ENCODE results near the gene ACOXL.

The ACOXL gene

DNA sequence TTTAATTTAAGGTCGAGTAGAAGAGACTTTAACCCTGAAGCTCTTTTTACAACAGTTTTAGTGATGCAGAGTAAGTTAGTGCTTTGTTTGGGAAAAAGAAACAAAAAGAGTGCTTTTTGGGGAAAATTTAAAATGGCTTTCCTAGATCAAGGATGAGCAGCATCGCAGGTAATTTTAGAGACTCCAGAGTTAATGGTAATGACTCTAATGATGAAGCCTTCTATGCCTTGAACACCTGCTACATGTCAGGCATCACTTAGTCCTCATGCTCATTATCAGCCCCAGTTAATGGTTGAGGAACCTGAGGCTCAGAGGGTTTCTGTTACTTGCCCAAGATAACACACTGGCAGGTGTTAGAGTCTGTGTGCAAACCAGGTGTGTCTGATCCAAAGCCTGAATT is 167.8 kb downstream of the ACOXL start:
- DNase-seq = no peak
- no peak for TF ChIP-seq GATA1 (IDR thresholded peaks at IDR 0.05; ENCODE audit: low read depth, low read length)
- TF ChIP-seq POLR2A (IDR thresholded peaks at IDR 0.05; ENCODE audit: low read length) = no peak

DNA sequence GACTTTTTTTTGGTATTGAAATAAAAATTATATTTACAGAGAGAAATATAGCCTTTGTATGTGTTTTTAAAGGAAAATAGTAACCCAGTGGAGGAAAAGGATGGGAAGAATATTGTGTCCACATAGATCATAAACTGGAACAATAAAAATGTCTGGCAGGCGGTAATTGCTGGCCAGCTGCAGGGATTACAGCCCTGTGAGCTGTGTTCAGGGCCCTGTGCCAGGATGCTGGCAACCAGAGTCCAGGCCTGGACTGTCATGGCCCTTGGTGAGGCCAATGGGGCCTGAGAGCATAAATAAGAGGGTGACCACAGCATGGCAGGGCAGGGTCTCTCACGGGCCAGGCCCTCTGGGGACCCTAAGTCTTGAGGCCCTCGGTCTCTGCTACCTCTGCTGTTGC is 171.2 kb downstream of the ACOXL start:
- no peak for TF ChIP-seq POLR2A (IDR thresholded peaks at IDR 0.05; ENCODE audit: low read length)
- no peak for TF ChIP-seq GATA1 (IDR thresholded peaks at IDR 0.05; ENCODE audit: low read depth, low read length)
- DNase-seq = no peak

DNA sequence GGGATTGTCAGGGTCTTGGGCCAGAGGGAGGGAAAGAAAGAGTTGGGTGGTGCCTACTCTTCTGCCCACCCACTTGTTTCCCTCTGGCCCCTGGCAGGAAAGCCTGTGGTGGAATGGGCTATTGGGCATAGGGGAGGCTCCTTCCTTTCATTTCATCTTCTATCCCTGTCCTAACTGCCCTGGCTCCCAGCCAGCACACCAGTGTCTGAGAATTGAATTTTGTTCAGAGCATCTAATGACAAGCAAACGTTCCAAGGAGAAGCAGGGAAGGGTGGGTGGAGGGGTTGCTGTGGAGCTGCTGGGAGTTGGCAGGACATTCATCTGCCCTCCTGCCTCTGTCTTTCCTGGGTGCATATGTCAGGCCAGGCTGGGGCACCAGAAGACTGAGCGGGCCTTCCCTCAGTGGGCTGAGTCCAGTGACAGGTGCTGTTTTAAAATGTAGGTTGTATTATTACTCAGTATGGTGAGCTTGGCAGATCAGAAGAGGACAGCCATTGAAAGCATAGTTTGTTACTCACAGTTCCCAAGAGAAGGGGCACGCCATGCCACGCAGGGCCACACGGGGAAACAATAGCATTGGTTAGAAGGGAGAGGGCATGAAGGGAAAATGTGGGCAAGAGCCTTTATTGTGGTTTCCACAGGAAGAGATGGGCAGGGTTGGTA is 171.9 kb downstream of the ACOXL start:
- no peak for DNase-seq
- TF ChIP-seq GATA1 (IDR thresholded peaks at IDR 0.05; ENCODE audit: low read depth, low read length) = no peak
- no peak for TF ChIP-seq POLR2A (IDR thresholded peaks at IDR 0.05; ENCODE audit: low read length)

DNA sequence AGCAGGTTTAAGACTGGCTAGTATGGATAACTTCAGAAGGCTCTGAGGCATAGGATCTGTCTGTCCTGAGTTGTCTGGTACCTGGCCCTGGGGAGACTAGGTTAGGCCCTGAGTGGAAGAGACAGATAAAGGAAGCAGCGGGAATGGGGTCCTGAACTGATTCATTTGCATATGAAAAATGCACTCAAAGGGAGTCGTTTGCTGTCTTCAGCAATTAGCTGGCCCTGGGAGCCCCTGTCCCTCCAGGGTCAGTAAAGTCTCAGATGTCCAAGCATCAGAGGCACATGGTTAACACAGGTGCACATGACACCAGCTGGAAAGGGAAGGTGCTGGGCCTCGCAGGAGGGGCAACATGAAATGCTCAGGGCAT is 172.4 kb downstream of the ACOXL start:
- no peak for TF ChIP-seq GATA1 (IDR thresholded peaks at IDR 0.05; ENCODE audit: low read depth, low read length)
- no peak for TF ChIP-seq POLR2A (IDR thresholded peaks at IDR 0.05; ENCODE audit: low read length)
- no peak for DNase-seq

DNA sequence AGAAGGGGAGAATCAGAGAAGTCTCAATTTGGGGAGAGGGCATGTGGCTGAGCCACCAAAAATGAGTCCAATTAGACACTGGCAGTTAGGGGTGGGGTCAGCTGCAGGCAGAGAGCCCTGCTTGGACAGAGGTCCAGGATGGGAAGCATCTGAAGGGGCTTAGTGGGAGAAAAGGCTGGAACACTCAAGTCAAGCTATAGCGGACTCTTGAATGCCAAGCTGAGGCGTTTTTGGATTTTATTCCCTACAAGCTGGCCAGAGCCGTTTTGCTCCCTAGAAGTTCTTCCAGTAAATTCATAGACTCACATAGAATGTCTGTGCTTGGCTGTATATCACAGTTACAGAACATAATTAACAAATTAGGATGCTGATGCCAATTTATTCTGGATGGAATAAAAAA is 172.8 kb downstream of the ACOXL start:
- DNase-seq = no peak
- TF ChIP-seq GATA1 (IDR thresholded peaks at IDR 0.05; ENCODE audit: low read depth, low read length) (no peak), POLR2A (IDR thresholded peaks at IDR 0.05; ENCODE audit: low read length) (no peak)

DNA sequence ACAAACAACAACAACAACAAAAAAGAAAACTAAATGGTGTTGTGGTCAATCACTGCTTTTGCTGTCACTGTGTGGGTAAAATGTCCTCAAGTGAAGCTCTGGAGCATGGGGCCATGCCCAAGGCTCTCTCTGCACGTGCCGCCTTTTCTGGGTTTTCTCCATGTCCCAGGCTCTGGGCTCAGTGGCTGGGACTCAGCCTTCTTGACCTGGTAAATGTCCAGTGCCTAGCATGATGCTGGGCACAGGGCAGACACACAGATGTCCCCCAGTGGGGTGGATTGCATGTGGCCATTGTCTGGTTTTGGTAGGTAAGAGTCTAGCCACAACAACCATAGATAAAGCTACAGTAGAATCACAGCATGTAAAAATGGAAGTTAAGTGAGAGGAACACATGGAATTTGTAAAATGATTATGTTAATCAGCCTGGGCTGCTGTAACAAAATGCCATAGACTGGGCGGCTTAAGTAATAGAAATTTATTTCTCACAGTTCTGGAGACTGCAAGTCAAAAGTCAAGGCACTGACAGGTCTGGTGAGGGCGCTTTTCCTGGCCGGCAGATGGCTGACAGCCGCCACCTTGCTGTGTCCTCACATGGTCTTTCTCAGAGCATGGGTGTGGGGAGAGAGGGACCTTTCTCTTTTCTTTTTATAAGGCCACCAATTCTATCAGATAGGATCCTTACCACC is 174.4 kb downstream of the ACOXL start:
- TF ChIP-seq GATA1 (IDR thresholded peaks at IDR 0.05; ENCODE audit: low read depth, low read length) = no peak
- no peak for TF ChIP-seq POLR2A (IDR thresholded peaks at IDR 0.05; ENCODE audit: low read length)

DNA sequence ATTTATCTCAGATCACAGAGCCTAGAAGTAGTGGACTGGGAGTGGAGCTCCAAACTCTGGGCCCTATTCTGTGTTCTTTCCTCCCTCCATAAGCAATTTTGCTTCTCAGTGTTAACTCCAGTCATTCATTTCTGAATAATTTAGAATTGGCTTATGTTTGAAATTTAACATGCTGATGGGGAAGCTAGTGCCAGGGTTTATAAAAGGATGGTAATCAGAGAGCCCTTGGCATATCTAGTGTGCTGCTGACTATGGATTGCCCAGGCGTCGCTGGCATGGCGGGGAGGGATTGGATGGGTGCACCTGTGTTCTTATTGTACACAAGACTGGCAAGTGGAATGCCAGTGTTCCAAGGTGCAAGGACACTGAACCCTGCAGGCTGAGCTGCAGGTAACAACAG is 177.1 kb downstream of the ACOXL start:
- TF ChIP-seq POLR2A (IDR thresholded peaks at IDR 0.05; ENCODE audit: low read length) = no peak
- TF ChIP-seq GATA1 (IDR thresholded peaks at IDR 0.05; ENCODE audit: low read depth, low read length) = no peak
- DNase-seq = no peak

More for the DNA sequence above, 174.4 kb downstream of the ACOXL start:
- DNase-seq = no peak

DNA sequence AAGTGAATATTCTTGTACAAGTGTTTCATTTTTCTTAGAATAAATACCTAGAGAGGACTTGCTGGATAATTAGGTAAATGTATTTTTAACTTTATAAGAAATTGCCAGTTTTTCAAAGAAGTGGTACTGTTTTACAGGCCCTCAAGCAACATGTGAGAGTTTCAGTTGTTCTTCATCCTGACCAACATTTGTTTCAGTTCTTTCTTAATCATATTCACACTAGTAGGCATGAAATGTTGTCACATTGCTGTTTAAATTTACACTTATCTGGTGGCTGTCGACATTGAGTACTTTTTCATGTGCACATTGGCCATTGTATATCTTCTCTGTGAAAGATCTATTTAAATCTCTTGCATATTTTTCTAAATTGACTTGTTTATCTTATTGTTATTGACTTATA is 178.1 kb downstream of the ACOXL start:
- no peak for TF ChIP-seq GATA1 (IDR thresholded peaks at IDR 0.05; ENCODE audit: low read depth, low read length)
- no peak for TF ChIP-seq POLR2A (IDR thresholded peaks at IDR 0.05; ENCODE audit: low read length)
- no peak for DNase-seq

DNA sequence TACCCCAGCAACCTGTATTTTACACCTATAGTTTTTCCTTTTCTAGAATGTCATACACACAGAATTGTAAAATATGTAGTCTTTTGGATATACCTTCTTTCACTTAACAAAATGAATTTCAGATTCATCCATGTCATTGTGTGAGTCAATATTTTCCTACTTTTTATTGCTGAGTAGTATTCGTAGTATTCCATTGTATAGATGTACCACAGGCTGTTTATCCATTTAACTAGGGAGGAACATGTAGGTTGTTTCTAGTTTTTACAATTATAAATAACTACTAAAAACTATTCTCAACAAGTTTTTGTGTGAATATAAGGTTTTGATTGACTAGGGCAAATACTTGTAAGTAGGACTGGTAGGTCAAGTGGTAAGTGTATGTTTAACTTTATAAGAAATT is 187.4 kb downstream of the ACOXL start:
- TF ChIP-seq GATA1 (IDR thresholded peaks at IDR 0.05; ENCODE audit: low read depth, low read length) (no peak), POLR2A (IDR thresholded peaks at IDR 0.05; ENCODE audit: low read length) (no peak)

DNA sequence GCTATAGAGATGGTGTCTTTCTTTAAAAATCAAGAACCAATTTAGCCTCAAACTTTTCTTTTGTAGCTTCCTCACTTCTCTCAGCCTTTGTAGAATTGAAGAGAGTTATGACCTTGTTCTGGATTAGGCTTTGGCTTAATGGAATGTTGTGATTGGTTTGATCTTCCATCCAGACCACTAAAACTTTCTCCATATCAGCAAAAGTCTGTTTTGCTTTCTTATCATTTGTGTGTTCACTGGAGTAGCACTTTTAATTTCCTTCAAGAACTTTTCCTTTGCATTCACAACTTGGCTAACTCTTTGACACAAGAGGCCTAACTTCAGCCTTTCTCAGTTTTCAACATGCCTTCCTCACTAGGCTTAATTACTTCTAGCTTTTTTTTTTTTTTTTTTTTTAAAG is 193.1 kb downstream of the ACOXL start:
- TF ChIP-seq GATA1 (IDR thresholded peaks at IDR 0.05; ENCODE audit: low read depth, low read length) (no peak), POLR2A (IDR thresholded peaks at IDR 0.05; ENCODE audit: low read length) (no peak)

More for the DNA sequence above, 187.4 kb downstream of the ACOXL start:
- DNase-seq = no peak

DNA sequence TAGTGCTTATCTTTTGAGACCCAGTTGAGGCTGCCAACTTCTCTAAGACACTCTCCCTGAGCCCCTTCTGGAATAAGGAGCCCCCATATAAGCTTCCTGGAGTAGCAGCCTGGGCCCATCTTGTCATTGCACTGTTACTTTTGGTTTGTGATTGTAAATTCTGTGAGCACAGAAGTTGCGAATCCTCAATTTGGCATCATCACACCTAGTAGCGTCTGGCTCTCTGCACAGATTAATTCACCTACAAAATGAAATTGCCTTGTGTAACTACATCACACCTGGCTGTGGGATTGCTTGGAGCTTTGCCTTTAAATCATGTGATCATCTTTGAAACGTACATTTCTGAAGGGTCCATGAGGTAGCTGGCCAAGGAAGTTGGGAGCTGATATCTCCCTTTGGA is 195.2 kb downstream of the ACOXL start:
- no peak for DNase-seq
- TF ChIP-seq POLR2A (IDR thresholded peaks at IDR 0.05; ENCODE audit: low read length) = no peak
- TF ChIP-seq GATA1 (IDR thresholded peaks at IDR 0.05; ENCODE audit: low read depth, low read length) = no peak

More for the DNA sequence above, 193.1 kb downstream of the ACOXL start:
- no peak for DNase-seq

DNA sequence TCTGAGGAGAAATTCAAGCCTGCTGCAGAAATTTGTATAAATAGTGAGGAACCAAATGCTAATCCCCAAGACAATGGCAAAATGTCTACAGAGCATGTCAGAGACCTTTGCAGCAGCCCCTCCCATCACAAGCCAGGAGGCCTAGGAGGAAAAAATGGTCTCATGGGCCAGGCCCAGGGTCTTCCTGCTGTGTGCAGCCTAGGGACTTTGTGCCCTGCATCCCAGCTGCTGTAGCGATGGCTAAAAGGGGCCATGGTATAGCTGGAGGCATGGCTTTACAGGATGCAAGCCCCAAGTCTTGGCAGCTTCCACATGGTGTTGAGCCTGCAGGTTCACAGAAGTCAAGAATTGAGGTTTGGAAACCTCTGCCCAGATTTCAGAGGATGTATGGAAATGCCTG is 197.2 kb downstream of the ACOXL start:
- DNase-seq = no peak
- TF ChIP-seq POLR2A (IDR thresholded peaks at IDR 0.05; ENCODE audit: low read length) = no peak
- TF ChIP-seq GATA1 (IDR thresholded peaks at IDR 0.05; ENCODE audit: low read depth, low read length) = no peak

DNA sequence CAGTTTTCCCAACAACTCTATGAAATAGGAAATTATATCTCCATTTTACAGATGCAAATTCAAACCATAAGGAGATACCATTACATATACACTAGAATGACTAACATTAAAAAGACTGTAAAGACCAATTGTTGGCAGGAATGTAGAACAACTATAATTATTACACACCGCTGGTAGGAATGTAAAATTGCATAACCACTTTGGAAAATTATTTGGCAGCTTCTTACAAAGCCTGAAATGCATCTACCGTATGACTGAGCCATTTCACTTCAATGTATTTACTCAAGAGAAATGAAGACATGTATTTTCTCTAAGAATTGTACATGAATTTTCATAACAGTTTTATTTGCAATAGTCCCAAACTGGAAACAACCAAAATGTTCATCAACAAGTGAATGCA is 199.3 kb downstream of the ACOXL start:
- no peak for DNase-seq
- TF ChIP-seq POLR2A (IDR thresholded peaks at IDR 0.05; ENCODE audit: low read length) = no peak
- TF ChIP-seq GATA1 (IDR thresholded peaks at IDR 0.05; ENCODE audit: low read depth, low read length) = no peak

DNA sequence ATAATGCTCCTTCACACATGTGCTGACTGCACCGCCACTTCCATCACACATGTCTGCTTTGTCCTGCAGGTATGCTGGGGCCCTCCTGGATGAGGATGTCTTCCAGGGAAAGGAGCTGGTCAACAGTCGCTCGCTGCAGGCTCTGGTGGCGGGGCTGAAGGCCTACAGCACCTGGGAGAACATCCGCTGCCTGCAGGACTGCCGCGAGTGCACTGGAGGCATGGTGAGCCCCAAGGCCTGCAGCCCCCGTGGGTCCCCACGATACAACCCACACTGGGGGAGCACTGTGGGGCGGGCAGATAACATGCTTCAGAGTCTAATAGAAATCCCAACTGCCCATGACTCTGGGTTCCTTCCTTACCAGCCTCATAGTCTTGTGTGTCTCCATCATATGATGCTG is 201.0 kb downstream of the ACOXL start:
- no peak for DNase-seq
- TF ChIP-seq GATA1 (IDR thresholded peaks at IDR 0.05; ENCODE audit: low read depth, low read length) (no peak), POLR2A (IDR thresholded peaks at IDR 0.05; ENCODE audit: low read length) (no peak)

DNA sequence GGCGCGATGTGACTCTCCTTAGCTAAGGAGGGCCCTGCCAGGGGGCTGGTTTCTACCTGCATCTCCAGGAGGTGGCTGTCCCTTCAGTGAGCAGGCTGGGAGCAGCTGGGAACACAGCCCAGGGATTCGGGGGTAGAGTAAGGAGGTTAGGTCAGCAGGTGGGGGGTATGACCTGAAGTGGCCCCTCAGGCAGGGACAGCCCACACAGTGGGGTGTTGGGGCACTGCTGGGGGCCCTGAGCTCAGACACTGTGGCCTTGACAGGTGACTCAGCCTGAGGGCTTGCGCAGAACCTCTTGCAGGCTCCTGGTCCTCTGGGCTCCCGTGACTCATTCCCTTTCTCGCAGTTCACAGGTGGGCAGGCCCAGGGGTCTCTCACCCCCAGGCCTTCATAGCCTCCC is 202.6 kb downstream of the ACOXL start:
- no peak for DNase-seq
- TF ChIP-seq POLR2A (IDR thresholded peaks at IDR 0.05; ENCODE audit: low read length) (no peak), GATA1 (IDR thresholded peaks at IDR 0.05; ENCODE audit: low read depth, low read length) (no peak)

All from erythroblast (primary cell).